ENCODE measurements around the gene MPP3. TPM values are rescaled to one million over a fixed set of nuclear protein-coding genes. Genes with fewer than 3 reads are reported as not detected.
"Not testable (repeated sequence)": the region's sequence is repeated elsewhere in the genome, so short reads cannot be mapped to it uniquely, and the experiment has no call there.

The MPP3 gene
- total RNA-seq (2014; rRNA removed; shearing (Covaris generic)), result 4.0 and 6.3 TPM in 2 replicates
- polyA plus RNA-seq (2015; cell fraction: cytosol; rRNA removed), result 2.3 and 6.1 TPM in 2 replicates
- 20.2 and 45.3 TPM in 2 replicates for polyA plus RNA-seq (2015; cell fraction: nucleus; rRNA removed)

- peak; percentile 64 for DNase-seq (ENCODE audit: low read depth, low spot score)
- in situ Hi-C loops (cut with HindIII; ENCODE audit: low pct_unique_long_range_greater_than_20kb, low sequenced_read_pairs), result no loop called here
These were observed at the start of gene MPP3 for GRCh38 chr17:43832976-43833829. Gene MPP3, minus strand, starts transcription at chr17:43833146. Its CDS starts 1,240 bp downstream, at chr17:43831906.

GRCh38 chr17:43881758-43882505, 49.0 kb upstream of the MPP3 start:
- no peak for DNase-seq (ENCODE audit: low read depth, low spot score)
- in situ Hi-C loops (cut with HindIII; ENCODE audit: low pct_unique_long_range_greater_than_20kb, low sequenced_read_pairs), result no loop called here

GRCh38 chr17:43881181-43881580, 48.2 kb upstream of the MPP3 start:
- in situ Hi-C loops (cut with HindIII; ENCODE audit: low pct_unique_long_range_greater_than_20kb, low sequenced_read_pairs), result no loop called here
- no peak for DNase-seq (ENCODE audit: low read depth, low spot score)

GRCh38 chr17:43880420-43880991, 47.6 kb upstream of the MPP3 start:
- in situ Hi-C loops (cut with HindIII; ENCODE audit: low pct_unique_long_range_greater_than_20kb, low sequenced_read_pairs), result no loop called here
- peak; percentile 72 for DNase-seq (ENCODE audit: low read depth, low spot score)

GRCh38 chr17:43879723-43880419, 46.9 kb upstream of the MPP3 start:
- DNase-seq (ENCODE audit: low read depth, low spot score), result no peak
- in situ Hi-C loops (cut with HindIII; ENCODE audit: low pct_unique_long_range_greater_than_20kb, low sequenced_read_pairs), result no loop called here

GRCh38 chr17:43878260-43879175, 45.6 kb upstream of the MPP3 start:
- in situ Hi-C loops (cut with HindIII; ENCODE audit: low pct_unique_long_range_greater_than_20kb, low sequenced_read_pairs), result no loop called here
- DNase-seq (ENCODE audit: low read depth, low spot score), result peak; percentile 72

GRCh38 chr17:43877451-43878155, 44.7 kb upstream of the MPP3 start:
- in situ Hi-C loops (cut with HindIII; ENCODE audit: low pct_unique_long_range_greater_than_20kb, low sequenced_read_pairs), result no loop called here
- no peak for DNase-seq (ENCODE audit: low read depth, low spot score)

- in situ Hi-C loops (cut with HindIII; ENCODE audit: low pct_unique_long_range_greater_than_20kb, low sequenced_read_pairs), result no loop called here
- DNase-seq (ENCODE audit: low read depth, low spot score), result no peak
These were observed 44.1 kb upstream of the MPP3 start for GRCh38 chr17:43877031-43877430.

- DNase-seq (ENCODE audit: low read depth, low spot score), result no peak
- in situ Hi-C loops (cut with HindIII; ENCODE audit: low pct_unique_long_range_greater_than_20kb, low sequenced_read_pairs), result no loop called here
These were observed 42.7 kb upstream of the MPP3 start for GRCh38 chr17:43875476-43876147.

- in situ Hi-C loops (cut with HindIII; ENCODE audit: low pct_unique_long_range_greater_than_20kb, low sequenced_read_pairs), result no loop called here
- DNase-seq (ENCODE audit: low read depth, low spot score), result no peak
These were observed 41.3 kb upstream of the MPP3 start for GRCh38 chr17:43874293-43874692.

- no peak for DNase-seq (ENCODE audit: low read depth, low spot score)
- in situ Hi-C loops (cut with HindIII; ENCODE audit: low pct_unique_long_range_greater_than_20kb, low sequenced_read_pairs), result no loop called here
These were observed 40.9 kb upstream of the MPP3 start for GRCh38 chr17:43873815-43874214.

GRCh38 chr17:43873091-43873490, 40.1 kb upstream of the MPP3 start:
- DNase-seq (ENCODE audit: low read depth, low spot score), result no peak
- in situ Hi-C loops (cut with HindIII; ENCODE audit: low pct_unique_long_range_greater_than_20kb, low sequenced_read_pairs), result no loop called here

- in situ Hi-C loops (cut with HindIII; ENCODE audit: low pct_unique_long_range_greater_than_20kb, low sequenced_read_pairs), result no loop called here
- DNase-seq (ENCODE audit: low read depth, low spot score), result no peak
These were observed 39.2 kb upstream of the MPP3 start for GRCh38 chr17:43871946-43872690.

GRCh38 chr17:43869031-43869430, 36.1 kb upstream of the MPP3 start:
- in situ Hi-C loops (cut with HindIII; ENCODE audit: low pct_unique_long_range_greater_than_20kb, low sequenced_read_pairs), result not testable (repeated sequence)

More at GRCh38 chr17:43869031-43869430, 36.1 kb upstream of the MPP3 start:
- not testable (repeated sequence) for DNase-seq (ENCODE audit: low read depth, low spot score)

All from SK-MEL-5 (cell line).